Measurements from ENCODE around the gene KPNB1. TPM values are rescaled to one million over a fixed set of nuclear protein-coding genes. Genes with fewer than 3 reads are reported as not detected.

KPNB1 gene
- total RNA-seq, 4 donors from 2014 or later, result 179 to 236 (median 205) TPM

DNA sequence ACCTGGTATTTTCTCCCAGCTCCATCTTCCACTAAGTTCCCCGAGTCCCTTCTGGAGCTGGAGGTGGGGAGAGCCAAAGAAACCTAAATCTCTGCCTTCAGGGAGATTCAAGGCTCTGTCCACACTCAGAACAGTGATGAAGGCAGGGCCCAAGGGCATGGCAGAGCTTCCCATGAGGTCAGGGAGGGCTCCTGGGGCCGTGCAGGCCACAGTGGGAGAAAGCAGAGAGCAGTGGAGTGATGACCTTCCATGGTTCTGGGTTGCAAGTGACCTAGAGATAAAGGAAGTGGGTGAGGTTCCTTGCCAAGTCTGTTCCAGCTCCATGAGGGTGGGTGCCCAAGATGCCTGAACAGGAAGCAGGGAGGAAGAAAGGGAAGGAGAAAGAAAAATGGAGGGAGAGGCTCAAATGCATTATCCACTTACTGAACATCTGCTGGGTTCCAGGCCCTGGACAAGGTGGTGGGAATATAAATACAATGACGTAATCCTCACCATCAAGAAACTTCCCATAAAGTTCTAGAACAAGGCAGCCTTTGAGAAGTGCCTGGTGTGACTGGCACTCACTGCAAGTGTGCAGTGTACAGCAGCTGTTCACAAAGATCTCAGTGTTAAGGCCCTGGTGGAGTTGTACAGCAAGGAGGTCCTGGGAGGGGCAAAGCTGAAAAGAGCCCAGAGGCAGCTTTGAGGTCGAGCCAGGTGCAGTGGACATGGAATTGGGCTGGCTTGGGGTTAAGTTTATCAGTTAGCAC lies 57.5 kb downstream of the KPNB1 start:
- H3K27me3 ChIP-seq, result no peaks in the 10 kb centered on the region
- WGBS, result 66% methylated on average over 4 of the region's 4 CpGs
- H3K4me3 ChIP-seq, result no peak overlapping the region
- TF ChIP-seq POLR2A (IDR thresholded peaks at IDR 0.05; ENCODE audit: low read depth) (no peak), EP300 (IDR thresholded peaks at IDR 0.05) (no peak), POLR2AphosphoS5 (IDR thresholded peaks at IDR 0.05) (no peak)
- TF ChIP-seq, protein P1, sequence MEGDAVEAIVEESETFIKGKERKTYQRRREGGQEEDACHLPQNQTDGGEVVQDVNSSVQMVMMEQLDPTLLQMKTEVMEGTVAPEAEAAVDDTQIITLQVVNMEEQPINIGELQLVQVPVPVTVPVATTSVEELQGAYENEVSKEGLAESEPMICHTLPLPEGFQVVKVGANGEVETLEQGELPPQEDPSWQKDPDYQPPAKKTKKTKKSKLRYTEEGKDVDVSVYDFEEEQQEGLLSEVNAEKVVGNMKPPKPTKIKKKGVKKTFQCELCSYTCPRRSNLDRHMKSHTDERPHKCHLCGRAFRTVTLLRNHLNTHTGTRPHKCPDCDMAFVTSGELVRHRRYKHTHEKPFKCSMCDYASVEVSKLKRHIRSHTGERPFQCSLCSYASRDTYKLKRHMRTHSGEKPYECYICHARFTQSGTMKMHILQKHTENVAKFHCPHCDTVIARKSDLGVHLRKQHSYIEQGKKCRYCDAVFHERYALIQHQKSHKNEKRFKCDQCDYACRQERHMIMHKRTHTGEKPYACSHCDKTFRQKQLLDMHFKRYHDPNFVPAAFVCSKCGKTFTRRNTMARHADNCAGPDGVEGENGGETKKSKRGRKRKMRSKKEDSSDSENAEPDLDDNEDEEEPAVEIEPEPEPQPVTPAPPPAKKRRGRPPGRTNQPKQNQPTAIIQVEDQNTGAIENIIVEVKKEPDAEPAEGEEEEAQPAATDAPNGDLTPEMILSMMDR (IDR thresholded peaks at IDR 0.05), result no peak
- H3K27ac ChIP-seq (replicated peaks in 1 of 4), result peak overlapping the region in 3 of 4 donors; percentile 13 to 64 (median 45)
- intact Hi-C loops (cut with DNase I), result loop anchor here (10.0 kb wide), 2 partner anchors 78 to 188 kb away; partner anchors contain the start of gene SP2
- H3K9me3 ChIP-seq, result no peaks in the 10 kb centered on the region
- DNase-seq (ENCODE audit: extremely low spot score), result no peak
- peaks cover 29 to 60% (median 49%) of the 10 kb centered on the region in 4 donors for H3K4me1 ChIP-seq
- peaks cover 3 to 47% (median 32%) of the 10 kb centered on the region in 4 donors for H3K36me3 ChIP-seq

DNA sequence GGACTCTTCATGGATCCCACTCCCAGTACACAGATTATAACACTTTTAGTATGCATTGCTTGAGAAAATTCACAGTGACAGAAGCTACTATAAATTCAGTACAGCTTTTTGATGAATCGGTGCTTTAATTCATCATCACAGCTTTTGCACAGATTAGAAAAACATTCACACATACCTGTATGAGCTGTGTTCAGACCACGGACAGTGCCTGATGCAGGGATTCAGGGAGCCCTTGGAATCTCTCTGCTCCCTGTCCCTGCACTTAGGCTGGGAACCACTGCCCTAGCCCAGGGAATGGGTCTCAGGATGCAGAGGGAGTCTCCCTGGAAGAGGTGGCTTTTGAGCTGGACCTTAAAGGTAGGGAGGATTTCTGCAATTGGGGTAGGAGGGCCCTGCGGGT lies 58.2 kb downstream of the KPNB1 start:
- TF ChIP-seq POLR2A (IDR thresholded peaks at IDR 0.05; ENCODE audit: low read depth) (no peak), EP300 (IDR thresholded peaks at IDR 0.05) (no peak), POLR2AphosphoS5 (IDR thresholded peaks at IDR 0.05) (no peak)
- TF ChIP-seq, protein P1 (IDR thresholded peaks at IDR 0.05), result no peak
- peak overlapping the region; percentile 47 to 77 (median 62) for H3K27ac ChIP-seq (replicated peaks in 1 of 4)
- H3K9me3 ChIP-seq, result no peaks in the 10 kb centered on the region
- no peak for DNase-seq (ENCODE audit: extremely low spot score)
- peak overlapping the region in 3 of 4 donors; percentile 48 to 63 (median 49) for H3K4me3 ChIP-seq
- peaks cover 29 to 57% (median 44%) of the 10 kb centered on the region in 4 donors for H3K4me1 ChIP-seq
- peaks cover 3 to 45% (median 31%) of the 10 kb centered on the region in 4 donors for H3K36me3 ChIP-seq
- intact Hi-C loops (cut with DNase I), result loop anchor here (10.0 kb wide), 2 partner anchors 77 to 187 kb away; partner anchors contain the start of gene SP2
- 84% methylated on average over 3 of the region's 3 CpGs for WGBS
- no peaks in the 10 kb centered on the region for H3K27me3 ChIP-seq

DNA sequence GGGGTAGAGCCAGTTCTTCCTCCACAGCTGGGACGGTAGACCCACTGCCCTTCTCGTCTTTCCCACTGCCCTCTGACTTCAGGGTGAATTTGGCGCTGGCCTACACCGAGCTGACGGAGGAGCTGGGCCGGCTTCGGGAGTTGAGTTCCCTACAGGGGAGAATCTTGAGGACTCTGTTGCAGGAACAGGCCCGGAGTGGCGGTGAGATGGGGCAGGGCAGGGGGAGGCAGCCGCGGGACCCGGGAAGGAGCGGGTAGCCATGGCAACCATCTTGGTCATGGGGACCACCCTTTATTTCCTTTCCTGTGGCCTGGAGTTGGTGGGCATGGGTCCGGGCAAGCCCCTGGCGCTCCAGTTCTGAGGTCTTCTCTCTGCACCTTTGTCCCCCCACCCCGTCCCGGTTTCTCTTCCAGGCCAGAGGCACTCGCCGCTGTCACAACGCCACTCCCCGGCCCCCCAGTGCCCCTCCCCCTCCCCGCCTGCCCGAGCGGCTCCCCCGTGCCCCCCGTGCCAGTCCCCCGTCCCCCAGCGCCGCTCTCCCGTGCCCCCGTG lies 58.7 kb downstream of the KPNB1 start:
- Histone ChIP-seq H3K4me1 (peaks cover 29 to 55% (median 39%) of the 10 kb centered on the region in 4 donors), H3K36me3 (peaks cover 3 to 42% (median 31%) of the 10 kb centered on the region in 4 donors), H3K9me3 (no peaks in the 10 kb centered on the region), H3K27ac (replicated peaks in 1 of 4) (peak overlapping the region; percentile 47 to 77 (median 62)), H3K27me3 (peaks cover 0 to 5% (median 2%) of the 10 kb centered on the region in 4 donors), H3K4me3 (peak overlapping the region; percentile 48 to 63 (median 51))
- intact Hi-C loops (cut with DNase I), result loop anchor here (10.0 kb wide), 2 partner anchors 76 to 186 kb away; partner anchors contain the start of gene SP2
- no peak for DNase-seq (ENCODE audit: extremely low spot score)
- no peak for TF ChIP-seq EP300 (IDR thresholded peaks at IDR 0.05)
- TF ChIP-seq, protein P1 (IDR thresholded peaks at IDR 0.05), result no peak
- no peak for TF ChIP-seq POLR2A (IDR thresholded peaks at IDR 0.05; ENCODE audit: low read depth)
- TF ChIP-seq POLR2AphosphoS5 (IDR thresholded peaks at IDR 0.05), result no peak
- WGBS, result 55% methylated on average over 28 of the region's 31 CpGs

DNA sequence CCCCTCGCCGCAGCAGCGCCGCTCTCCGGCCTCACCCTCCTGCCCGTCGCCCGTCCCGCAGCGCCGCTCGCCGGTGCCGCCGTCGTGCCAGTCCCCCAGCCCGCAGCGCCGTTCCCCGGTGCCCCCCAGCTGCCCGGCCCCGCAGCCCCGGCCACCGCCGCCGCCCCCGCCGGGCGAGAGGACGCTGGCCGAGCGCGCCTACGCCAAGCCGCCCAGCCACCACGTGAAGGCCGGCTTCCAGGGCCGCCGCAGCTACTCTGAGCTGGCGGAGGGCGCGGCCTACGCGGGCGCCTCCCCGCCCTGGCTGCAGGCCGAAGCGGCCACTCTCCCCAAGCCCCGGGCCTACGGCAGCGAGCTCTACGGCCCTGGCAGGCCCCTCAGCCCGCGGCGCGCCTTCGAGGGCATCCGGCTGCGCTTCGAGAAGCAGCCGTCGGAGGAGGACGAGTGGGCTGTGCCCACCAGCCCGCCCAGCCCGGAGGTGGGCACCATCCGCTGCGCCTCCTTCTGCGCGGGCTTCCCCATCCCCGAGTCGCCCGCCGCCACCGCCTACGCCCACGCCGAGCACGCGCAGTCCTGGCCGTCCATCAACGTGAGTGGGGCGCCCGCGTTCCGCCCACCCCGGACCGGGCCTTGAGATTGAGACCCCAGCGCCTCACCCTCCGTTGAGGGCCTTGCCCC lies 59.3 kb downstream of the KPNB1 start:
- Histone ChIP-seq H3K4me3 (peak overlapping the region; percentile 48 to 63 (median 51)), H3K36me3 (peaks cover 3 to 42% (median 31%) of the 10 kb centered on the region in 4 donors), H3K4me1 (peaks cover 29 to 53% (median 37%) of the 10 kb centered on the region in 4 donors), H3K27ac (replicated peaks in 1 of 4) (peak overlapping the region; percentile 47 to 77 (median 62)), H3K9me3 (no peaks in the 10 kb centered on the region), H3K27me3 (peaks cover 0 to 11% (median 3%) of the 10 kb centered on the region in 4 donors)
- peak; percentile 19 to 24 for TF ChIP-seq POLR2AphosphoS5 (IDR thresholded peaks at IDR 0.05)
- TF ChIP-seq POLR2A (IDR thresholded peaks at IDR 0.05; ENCODE audit: low read depth), result no peak
- TF ChIP-seq, protein P1 (IDR thresholded peaks at IDR 0.05), result no peak
- TF ChIP-seq EP300 (IDR thresholded peaks at IDR 0.05), result no peak
- intact Hi-C loops (cut with DNase I), result loop anchor here (10.0 kb wide), 2 partner anchors 76 to 186 kb away; partner anchors contain the start of gene SP2
- 74% methylated on average over 17 of the region's 89 CpGs for WGBS
- DNase-seq (ENCODE audit: extremely low spot score), result no peak
